H1 (cell line): ENCODE results near the gene ARHGAP24. TPM values are rescaled to one million over a fixed set of nuclear protein-coding genes. Genes with fewer than 3 reads are reported as not detected.

Source experiments
- CTCF ChIA-PET: fragments of 300-600 bp; sonication (Branson Sonifier 250); formaldehyde crosslinking; loops from one replicate; lab custom pipeline; 2021; ENCODE audit not compliant: partially characterized antibody; lab: Charles Lee
- POLR2A ChIA-PET: fragments of 300-600 bp; sonication (Branson Sonifier 250); formaldehyde crosslinking; loops from one replicate; lab custom pipeline; 2021; ENCODE audit warnings: inconsistent platforms; ENCODE audit not compliant: partially characterized antibody; lab: Charles Lee
- DNase-seq, 2 experiments: peaks; one replicate each; pipeline versions ENCODE4 v3.0.0 to v3.0.0-alpha.2; 2010 to 2022; ENCODE audit warnings: low spot score in 2 of 2, low read depth in 1 of 2, mixed read lengths in 1 of 2
- FAIRE-seq: peaks from 2 replicates; lab custom pipeline; 2011; peaks lifted over from hg19 to GRCh38; lab: Jason Lieb, UNC
- H2AFZ ChIP-seq: 2 replicates; pipeline ENCODE4 v1.8.1; 2012; ENCODE audit warnings: low read length, inconsistent platforms
- H2AK5ac ChIP-seq: 2 replicates; pipeline ENCODE4 v1.6.1; 2013; ENCODE audit warnings: low read depth, low read length
- H2BK120ac ChIP-seq: replicated peaks from 2 replicates; pipeline ENCODE3; 2013; ENCODE audit warnings: low read depth, low read length, inconsistent platforms
- H2BK12ac ChIP-seq: 2 replicates; pipeline ENCODE4 v1.6.1; 2013; ENCODE audit warnings: low read depth, low read length
- H2BK15ac ChIP-seq: 2 replicates; pipeline ENCODE4 v1.6.1; 2013; ENCODE audit warnings: low read length
- H2BK20ac ChIP-seq: 2 replicates; pipeline ENCODE4 v1.6.1; 2013; ENCODE audit warnings: low read length
- H2BK5ac ChIP-seq: 2 replicates; pipeline ENCODE4 v1.6.1; 2013; ENCODE audit warnings: low read depth, low read length
- H3K14ac ChIP-seq: 2 replicates; pipeline ENCODE4 v1.6.1; 2013; ENCODE audit warnings: inconsistent platforms; ENCODE audit not compliant: insufficient read length
- H3K18ac ChIP-seq: 2 replicates; pipeline ENCODE4 v1.6.1; 2013; ENCODE audit warnings: low read length; ENCODE audit errors: extremely low read depth
- H3K23ac ChIP-seq: 2 replicates; pipeline ENCODE4 v1.6.1; 2013; ENCODE audit warnings: inconsistent platforms; ENCODE audit not compliant: insufficient read length
- H3K23me2 ChIP-seq: 2 replicates; pipeline ENCODE4 v1.6.1; 2013; ENCODE audit warnings: low read depth, low read length
- H3K27ac ChIP-seq: 2 replicates; pipeline ENCODE4 v1.6.1; 2011; ENCODE audit warnings: low read depth, low read length, inconsistent platforms
- H3K27me3 ChIP-seq, 4 experiments: replicated peaks in 1 of 4; 1 replicate in 1 of 4; 2 replicates in 3 of 4; pipeline versions ENCODE4 v1.6.1 to v1.8.1; 2011 to 2013; ENCODE audit warnings: low read length in 3 of 4, mild to moderate bottlenecking in 3 of 4, inconsistent platforms in 2 of 4, mixed read lengths in 2 of 4, moderate library complexity in 1 of 4; ENCODE audit not compliant: control insufficient read depth in 3 of 4, insufficient read depth in 3 of 4; ENCODE audit errors: extremely low read depth in 1 of 4
- H3K36me3 ChIP-seq, 4 experiments: 2 replicates each; pipeline versions ENCODE4 v1.6.1 to v1.8.1; 2011 to 2013; ENCODE audit warnings: mild to moderate bottlenecking in 4 of 4, low read length in 3 of 4, moderate library complexity in 2 of 4, control low read depth in 1 of 4, inconsistent platforms in 1 of 4; ENCODE audit not compliant: insufficient read depth in 4 of 4, control insufficient read depth in 2 of 4
- H3K4ac ChIP-seq: replicated peaks from 2 replicates; pipeline ENCODE3; 2013; ENCODE audit warnings: low read length, low read depth, mixed read lengths, inconsistent platforms; ENCODE audit not compliant: insufficient read length
- H3K4me1 ChIP-seq, 4 experiments: replicated peaks in 1 of 4; 1 replicate in 1 of 4; 2 replicates in 3 of 4; pipeline versions ENCODE4 v1.6.1 to v1.8.1; 2011 to 2013; ENCODE audit warnings: low read length in 3 of 4, inconsistent platforms in 2 of 4, mixed read lengths in 1 of 4; ENCODE audit not compliant: insufficient read depth in 4 of 4, control insufficient read depth in 3 of 4
- H3K4me2 ChIP-seq, 2 experiments: 2 replicates each; pipeline versions ENCODE4 v1.6.1 to v1.8.1; 2011 to 2013; ENCODE audit warnings: low read depth in 2 of 2, low read length in 2 of 2, control low read depth in 1 of 2, inconsistent platforms in 1 of 2, mild to moderate bottlenecking in 1 of 2; ENCODE audit not compliant: insufficient read depth in 1 of 2
- H3K4me3 ChIP-seq, 4 experiments: fragments of 200-600, 300-600 bp in 1 of 4; sonication (generic), shearing (Covaris generic), sonication (Bioruptor Twin) in 1 of 4; 2 replicates each; pipeline versions ENCODE4 v1.5.1 to v1.8.1; 2011 to 2016; ENCODE audit warnings: low read length in 4 of 4, low read depth in 3 of 4, control low read depth in 2 of 4, inconsistent platforms in 2 of 4, mild to moderate bottlenecking in 2 of 4, mixed read lengths in 1 of 4, moderate library complexity in 1 of 4; ENCODE audit not compliant: insufficient read depth in 2 of 4; ENCODE audit errors: extremely low read depth in 1 of 4
- H3K56ac ChIP-seq: replicated peaks from 2 replicates; pipeline ENCODE3; 2013; ENCODE audit warnings: low read depth, mild to moderate bottlenecking, mixed read lengths, low read length, inconsistent platforms; ENCODE audit not compliant: insufficient read length
- H3K79me1 ChIP-seq: 2 replicates; pipeline ENCODE4 v1.6.1; 2013; ENCODE audit warnings: low read depth, low read length, control low read depth
- H3K79me2 ChIP-seq, 2 experiments: 2 replicates each; pipeline versions ENCODE4 v1.6.1 to v1.8.1; 2012 to 2013; ENCODE audit warnings: low read length in 2 of 2, mild to moderate bottlenecking in 2 of 2, inconsistent platforms in 1 of 2; ENCODE audit not compliant: insufficient read depth in 2 of 2, control insufficient read depth in 1 of 2
- H3K9ac ChIP-seq, 4 experiments: replicated peaks in 1 of 4; 1 replicate in 1 of 4; 2 replicates in 3 of 4; pipeline versions ENCODE4 v1.6.1 to v1.8.1; 2011 to 2013; ENCODE audit warnings: low read depth in 3 of 4, low read length in 3 of 4, control low read depth in 2 of 4, mild to moderate bottlenecking in 2 of 4, moderate library complexity in 2 of 4, inconsistent platforms in 1 of 4; ENCODE audit errors: extremely low read depth in 1 of 4
- H3K9me3 ChIP-seq, 2 experiments: 2 replicates each; pipeline versions ENCODE4 v1.6.1 to v1.8.1; 2012 to 2013; ENCODE audit warnings: mild to moderate bottlenecking in 2 of 2, moderate library complexity in 2 of 2, control low read depth in 1 of 2, inconsistent platforms in 1 of 2, low read depth in 1 of 2, low read length in 1 of 2, mixed read lengths in 1 of 2; ENCODE audit not compliant: insufficient read depth in 2 of 2
- H4K20me1 ChIP-seq, 2 experiments: replicated peaks in 1 of 2; 2 replicates each; pipeline versions ENCODE3 to v1.8.1; 2011 to 2013; ENCODE audit warnings: inconsistent platforms in 2 of 2, low read length in 2 of 2, mild to moderate bottlenecking in 1 of 2; ENCODE audit not compliant: insufficient read depth in 2 of 2, control insufficient read depth in 1 of 2
- H4K5ac ChIP-seq: 2 replicates; pipeline ENCODE4 v1.6.1; 2013; ENCODE audit warnings: low read length, low read depth, mixed read lengths, inconsistent platforms; ENCODE audit not compliant: insufficient read length
- H4K8ac ChIP-seq: 2 replicates; pipeline ENCODE4 v1.8.0; 2013; ENCODE audit warnings: mild to moderate bottlenecking, moderate library complexity, low read length, inconsistent platforms; ENCODE audit not compliant: insufficient read depth; ENCODE audit errors: extremely low read depth
- H4K91ac ChIP-seq: replicated peaks from 2 replicates; pipeline ENCODE3; 2013; ENCODE audit warnings: low read length, mixed read lengths, inconsistent platforms; ENCODE audit not compliant: insufficient read length
- ASH2L ChIP-seq: fragments of 200-600, 300-600 bp; sonication (generic); IDR thresholded peaks from one replicate; pipeline ENCODE4 v1.7.1; 2017; ENCODE audit warnings: low read length
- BRCA1 ChIP-seq: IDR thresholded peaks from 2 replicates; pipeline ENCODE4 v1.6.1; 2012; ENCODE audit warnings: low read depth, low read length, improper control_type of control experiment
- CEBPB ChIP-seq: IDR thresholded peaks from 2 replicates; pipeline ENCODE4 v1.6.1; 2012; ENCODE audit warnings: low read depth, low read length
- CTBP2 ChIP-seq: IDR thresholded peaks from 2 replicates; pipeline ENCODE4 v1.7.0; 2011; ENCODE audit warnings: borderline replicate concordance, mild to moderate bottlenecking, moderate library complexity, mixed read lengths, low read length; ENCODE audit not compliant: insufficient read depth, insufficient read length
- HDAC6 ChIP-seq: IDR thresholded peaks from one replicate; pipeline ENCODE4 v1.7.1; 2012; ENCODE audit warnings: low read depth, mild to moderate bottlenecking, inconsistent platforms, low read length, moderate library complexity
- KDM5A ChIP-seq: fragments of 200-600 bp; IDR thresholded peaks from 2 replicates; pipeline ENCODE4 v1.7.1; 2012; ENCODE audit warnings: mild to moderate bottlenecking, low read length, inconsistent platforms, mixed read lengths
- POLR2A ChIP-seq, 2 experiments: IDR thresholded peaks; 1 replicate in 1 of 2; 2 replicates in 1 of 2; pipeline ENCODE4 v1.6.1; 2011; ENCODE audit warnings: low read depth in 2 of 2, low read length in 2 of 2, mild to moderate bottlenecking in 2 of 2; ENCODE audit errors: control extremely low read depth in 1 of 2
- RBBP5 ChIP-seq: IDR thresholded peaks from 2 replicates; pipeline ENCODE4 v1.7.1; 2012; ENCODE audit warnings: low read depth, mild to moderate bottlenecking, inconsistent platforms, low read length, moderate library complexity, borderline replicate concordance
- RNF2 ChIP-seq: fragments of 200-900, 300-1000 bp; sonication (generic); IDR thresholded peaks from 2 replicates; pipeline ENCODE4 v1.7.1; 2016; ENCODE audit warnings: borderline replicate concordance, low read depth, mild to moderate bottlenecking, antibody characterized with exemption, low read length; ENCODE audit not compliant: poor library complexity, severe bottlenecking; ENCODE audit errors: missing control alignments
- WGBS, 2 experiments: shearing (Covaris generic) in 1 of 2; methylation state at CpG; one replicate each; pipeline versions ENCODE4 v1.1.6 to v1.1.7; 2013 to 2015; ENCODE audit warnings: low lambda C conversion rate in 2 of 2, mixed read lengths in 2 of 2, inconsistent platforms in 1 of 2, low coverage in 1 of 2, missing lambda C conversion rate in 1 of 2; ENCODE audit not compliant: insufficient replicate concordance in 2 of 2, insufficient coverage in 1 of 2, insufficient read length in 1 of 2; ENCODE audit errors: extremely low coverage in 1 of 2, missing lambda C conversion rate in 1 of 2; 5-methylcytosine and 5-hydroxymethylcytosine counted together
- polyA plus RNA-seq, 7 experiments: library from polyadenylated mRNA; depleted of rRNA in 3 of 7; stranded (reverse) in 5 of 7; unstranded in 2 of 7; fragments of >200 nt in 5 of 7; fragments of 200-250 nt in 2 of 7; gene quantifications; 1 replicate in 5 of 7; 2 replicates in 1 of 7; 4 replicates in 1 of 7; pipeline versions ENCODE4 v1.2.1 to v1.2.3, GENCODE V29; 2011 to 2013; ENCODE audit warnings: missing spikeins in 2 of 7, mixed read lengths in 2 of 7
- total RNA-seq: library from RNA; stranded (reverse); fragmentation: NEBNext Ultra II Directional; extraction: Animal tissue kit (Norgen Biotek cat#: 25700); gene quantifications from 2 replicates; pipeline ENCODE4 v1.2.1, GENCODE V29; 2021
- TF ChIP-seq, protein P1 (sequence below): IDR thresholded peaks from 2 replicates; pipeline ENCODE4 v1.6.1; 2012; ENCODE audit warnings: inconsistent platforms
- TF ChIP-seq, protein P2 (sequence below): IDR thresholded peaks from 2 replicates; pipeline ENCODE4 v1.6.1; 2012; ENCODE audit warnings: low read length, inconsistent platforms

The ARHGAP24 gene
- total and polyA plus RNA-seq, 2 of the 8 experiments (the other 6 are each of a cell fraction or from before 2014, with no cell fraction given) = 0.08 to 0.50 TPM

DNA sequence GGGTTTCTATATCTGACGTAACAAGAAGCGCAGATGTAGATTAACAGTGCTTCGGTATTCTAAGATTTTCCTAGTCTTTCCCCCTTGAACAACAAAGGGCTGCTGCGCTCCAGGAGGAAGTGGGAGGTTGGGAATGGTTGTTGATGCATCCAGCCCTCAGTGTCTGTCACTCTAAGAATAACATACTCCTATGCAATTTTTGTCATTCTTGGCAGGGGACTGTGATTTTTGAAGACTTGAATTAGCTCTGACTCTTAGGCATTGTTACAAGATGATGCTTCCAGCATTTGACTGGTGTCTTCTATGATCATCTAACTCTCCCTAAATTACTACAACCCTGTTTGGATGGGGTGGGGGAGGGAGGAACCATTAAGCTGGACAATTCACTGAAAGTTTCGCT, 394.2 kb downstream of the ARHGAP24 start:
- no peaks in the 10 kb centered on the region for H3K36me3 ChIP-seq
- no peak overlapping the region for H2BK20ac ChIP-seq
- H2BK5ac ChIP-seq = no peak overlapping the region
- H2BK120ac ChIP-seq = no peak overlapping the region
- no peak for DNase-seq
- H3K4me2 ChIP-seq = no peak overlapping the region
- H3K4ac ChIP-seq = no peak overlapping the region
- TF ChIP-seq, protein P1, sequence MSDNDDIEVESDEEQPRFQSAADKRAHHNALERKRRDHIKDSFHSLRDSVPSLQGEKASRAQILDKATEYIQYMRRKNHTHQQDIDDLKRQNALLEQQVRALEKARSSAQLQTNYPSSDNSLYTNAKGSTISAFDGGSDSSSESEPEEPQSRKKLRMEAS = no peak
- TF ChIP-seq ASH2L (no peak), POLR2A (IDR thresholded peaks at IDR 0.05; ENCODE audit: control extremely low read depth in 1 of 2, low read depth in 2 of 2, low read length in 2 of 2) (no peak), KDM5A (no peak), HDAC6 (no peak), CTBP2 (no peak), RBBP5 (no peak), RNF2 (no peak), BRCA1 (no peak), CEBPB (no peak)
- TF ChIP-seq, protein P2, sequence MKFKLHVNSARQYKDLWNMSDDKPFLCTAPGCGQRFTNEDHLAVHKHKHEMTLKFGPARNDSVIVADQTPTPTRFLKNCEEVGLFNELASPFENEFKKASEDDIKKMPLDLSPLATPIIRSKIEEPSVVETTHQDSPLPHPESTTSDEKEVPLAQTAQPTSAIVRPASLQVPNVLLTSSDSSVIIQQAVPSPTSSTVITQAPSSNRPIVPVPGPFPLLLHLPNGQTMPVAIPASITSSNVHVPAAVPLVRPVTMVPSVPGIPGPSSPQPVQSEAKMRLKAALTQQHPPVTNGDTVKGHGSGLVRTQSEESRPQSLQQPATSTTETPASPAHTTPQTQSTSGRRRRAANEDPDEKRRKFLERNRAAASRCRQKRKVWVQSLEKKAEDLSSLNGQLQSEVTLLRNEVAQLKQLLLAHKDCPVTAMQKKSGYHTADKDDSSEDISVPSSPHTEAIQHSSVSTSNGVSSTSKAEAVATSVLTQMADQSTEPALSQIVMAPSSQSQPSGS = no peak
- H2AFZ ChIP-seq = no peak overlapping the region
- no peak overlapping the region for H3K56ac ChIP-seq
- no peak overlapping the region for H3K18ac ChIP-seq
- no peak overlapping the region for H3K23ac ChIP-seq
- ChIA-PET POLR2A (no interaction called here), CTCF (interaction anchor here (0.7 to 1.5 kb wide), 5 partner anchors 11 to 100 kb away, joined by 3 to 5 read pairs (median 5); no protein-coding TSS in a partner anchor)
- H3K14ac ChIP-seq = no peak overlapping the region
- H2BK15ac ChIP-seq = no peak overlapping the region
- no peaks in the 10 kb centered on the region for H3K79me2 ChIP-seq
- H3K9me3 ChIP-seq = no peaks in the 10 kb centered on the region
- no peaks in the 10 kb centered on the region for H3K4me1 ChIP-seq
- 73% methylated on average over 5 of the region's 5 CpGs; no CpG with 5 or more reads in 1 of the 2 experiments for WGBS, 2 experiments
- H3K4me3 ChIP-seq = no peak overlapping the region
- no peaks in the 10 kb centered on the region for H3K27me3 ChIP-seq
- no peaks in the 10 kb centered on the region for H4K20me1 ChIP-seq
- no peaks in the 10 kb centered on the region for H3K23me2 ChIP-seq
- H4K5ac ChIP-seq = no peak overlapping the region
- no peak overlapping the region for H4K91ac ChIP-seq
- no peak overlapping the region for H3K9ac ChIP-seq
- no peak overlapping the region for H2AK5ac ChIP-seq
- H4K8ac ChIP-seq = no peak overlapping the region
- no peak overlapping the region for H2BK12ac ChIP-seq
- no peak for FAIRE-seq
- no peak overlapping the region for H3K27ac ChIP-seq
- no peaks in the 10 kb centered on the region for H3K79me1 ChIP-seq
